NCI-H82 treated with DMSO at 0.1 percent for 48 hours (cell line): ENCODE measurements around the gene ATG2B.

Source experiments
- DNase-seq: peaks from one replicate; lab custom pipeline; 2025; ENCODE audit not compliant: unreplicated experiment; lab: John Stamatoyannopoulos, UW

Gene ATG2B

GRCh38 chr14:96316087-96316486 is 47.1 kb downstream of the ATG2B start:
- DNase-seq: no peak

- no peak for DNase-seq
These were observed 52.2 kb downstream of the ATG2B start for GRCh38 chr14:96310906-96311305.

- DNase-seq: no peak
These were observed 53.2 kb downstream of the ATG2B start for GRCh38 chr14:96309896-96310330.

DNA sequence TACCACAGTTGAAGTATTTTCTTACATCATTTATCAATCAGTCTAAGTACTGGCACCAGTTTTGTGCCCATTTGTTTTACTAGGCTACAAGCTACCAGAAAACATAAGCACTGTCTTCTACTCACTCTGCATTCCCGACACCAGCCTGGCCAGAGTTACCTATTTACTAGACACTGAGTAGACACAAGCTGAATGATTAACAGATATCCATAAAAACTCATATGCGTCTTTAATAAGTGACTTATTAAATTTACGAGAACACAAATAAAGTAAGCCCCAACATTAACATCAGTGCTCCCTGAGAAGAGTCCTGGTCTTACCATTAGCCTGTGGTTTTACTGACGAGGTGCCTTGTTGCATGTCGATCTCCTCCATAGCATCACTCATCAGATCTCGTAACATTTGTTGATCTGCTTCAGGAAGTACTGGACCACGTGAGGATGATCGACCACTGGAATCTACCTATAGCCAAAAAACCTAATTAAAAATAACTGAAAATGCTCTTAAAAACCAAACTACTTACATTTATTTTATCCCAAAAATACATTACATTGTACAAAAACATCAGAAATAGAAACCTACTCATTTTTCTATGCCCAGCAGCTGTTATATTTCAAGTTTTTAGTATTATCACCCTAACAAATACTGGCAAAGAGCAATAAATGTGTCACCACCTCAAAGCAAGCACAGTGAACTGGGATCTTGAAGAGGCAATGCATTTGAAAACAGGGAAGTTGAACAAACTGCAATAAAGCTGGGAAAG is 53.8 kb downstream of the ATG2B start:
- no peak for DNase-seq

- no peak for DNase-seq
These were observed 55.7 kb downstream of the ATG2B start for GRCh38 chr14:96307434-96307833.

- no peak for DNase-seq
These were observed 58.2 kb downstream of the ATG2B start for GRCh38 chr14:96304956-96305355.

DNA sequence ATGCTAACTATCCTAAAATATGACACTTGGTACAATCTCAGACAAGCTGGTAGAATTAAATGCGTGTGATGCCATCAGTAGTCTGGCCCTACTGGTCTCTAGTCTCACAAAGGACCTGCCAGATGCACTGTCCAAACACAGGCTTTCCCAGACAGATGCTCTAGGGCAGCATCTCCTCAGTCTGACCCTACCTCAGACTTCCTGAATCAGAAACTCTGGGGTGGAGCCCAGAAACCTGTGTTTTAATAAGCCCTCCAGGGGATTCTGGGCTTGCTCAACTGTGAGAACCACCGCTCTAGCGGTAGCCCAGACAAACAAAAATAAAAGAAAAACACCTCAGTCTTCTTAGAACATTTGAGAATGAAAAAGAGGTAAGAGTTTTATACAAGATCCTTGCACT is 59.2 kb downstream of the ATG2B start:
- no peak for DNase-seq

GRCh38 chr14:96299441-96299840 is 63.7 kb downstream of the ATG2B start:
- DNase-seq: no peak

DNA sequence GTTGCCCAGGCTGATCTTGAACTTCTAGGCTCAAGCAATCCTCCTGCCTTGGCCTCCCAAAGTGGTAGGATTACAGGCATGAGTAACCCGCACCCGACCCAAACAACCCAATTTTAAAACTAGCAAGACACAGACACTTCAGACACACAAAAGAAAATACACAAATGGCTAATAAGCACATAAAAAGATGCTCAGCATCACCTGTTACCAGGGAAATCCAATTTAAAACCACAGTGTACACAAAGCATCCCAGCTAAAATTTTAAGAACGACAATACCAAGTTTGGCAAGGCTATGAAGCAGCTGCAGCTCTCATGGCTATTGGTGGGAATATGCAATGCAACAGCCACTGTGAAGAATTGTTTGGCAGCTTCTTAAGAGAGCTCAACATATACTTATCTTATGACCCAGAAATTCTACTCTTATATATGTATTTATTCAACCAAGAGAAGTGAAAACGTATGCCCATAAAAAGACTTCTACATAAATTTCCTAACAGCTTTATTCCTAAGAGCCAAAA is 65.1 kb downstream of the ATG2B start:
- no peak for DNase-seq

DNA sequence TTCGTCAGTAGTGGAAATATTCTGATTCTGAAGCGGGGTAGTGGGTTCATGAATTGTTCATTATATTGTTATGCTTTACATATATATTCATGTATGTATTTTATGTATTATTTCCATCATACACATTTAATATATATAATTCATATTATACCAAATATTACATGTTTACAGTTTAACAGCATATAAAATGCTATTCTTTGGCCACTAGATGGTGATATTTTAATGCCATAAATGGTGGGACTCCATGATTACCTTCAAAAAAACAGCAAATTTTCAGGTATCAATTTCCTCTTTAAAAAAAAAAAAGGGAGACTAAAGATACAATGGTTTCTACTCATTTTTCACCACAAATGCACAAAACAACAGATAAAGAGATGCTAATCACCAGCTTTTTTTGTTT is 66.1 kb downstream of the ATG2B start:
- DNase-seq: no peak

- DNase-seq: no peak
These were observed 68.9 kb downstream of the ATG2B start for GRCh38 chr14:96294246-96294645.

DNA sequence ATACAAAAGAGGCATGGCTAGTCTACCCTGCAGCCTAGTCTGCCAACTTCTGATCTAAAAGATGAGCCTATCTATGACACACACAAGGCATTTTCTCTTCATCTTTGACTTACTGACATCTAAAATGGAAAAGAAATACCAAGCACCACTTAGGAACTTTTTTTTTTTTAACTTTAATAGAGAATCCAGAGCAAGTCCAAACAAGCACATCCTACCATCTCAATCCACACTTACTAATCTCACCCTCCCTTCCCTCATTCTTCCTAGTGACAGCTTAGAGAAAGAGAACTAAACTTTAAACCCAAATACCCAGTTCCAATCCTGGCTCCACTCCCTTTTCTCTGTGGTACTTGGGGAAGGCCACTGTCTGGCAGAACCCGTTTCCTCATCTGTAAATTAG is 75.3 kb downstream of the ATG2B start:
- DNase-seq: no peak

DNA sequence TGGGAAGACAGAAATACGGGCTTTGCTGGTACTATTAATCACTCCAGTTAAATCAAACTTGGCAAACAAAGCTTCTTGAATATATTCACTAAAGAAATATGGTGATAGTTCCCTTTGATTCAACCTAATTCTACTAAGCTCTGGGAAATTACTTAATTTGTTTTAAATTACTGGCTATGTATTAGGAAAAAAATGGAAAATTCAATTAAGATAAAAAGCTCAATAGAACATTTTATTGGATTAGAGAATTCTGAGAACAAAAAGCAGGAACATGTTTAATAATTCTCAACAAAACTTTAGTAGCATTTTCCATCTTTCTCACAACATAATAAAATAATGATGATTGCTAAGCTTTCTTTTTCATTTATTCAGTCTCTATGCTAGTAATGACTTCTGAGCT is 76.9 kb downstream of the ATG2B start:
- no peak for DNase-seq

DNA sequence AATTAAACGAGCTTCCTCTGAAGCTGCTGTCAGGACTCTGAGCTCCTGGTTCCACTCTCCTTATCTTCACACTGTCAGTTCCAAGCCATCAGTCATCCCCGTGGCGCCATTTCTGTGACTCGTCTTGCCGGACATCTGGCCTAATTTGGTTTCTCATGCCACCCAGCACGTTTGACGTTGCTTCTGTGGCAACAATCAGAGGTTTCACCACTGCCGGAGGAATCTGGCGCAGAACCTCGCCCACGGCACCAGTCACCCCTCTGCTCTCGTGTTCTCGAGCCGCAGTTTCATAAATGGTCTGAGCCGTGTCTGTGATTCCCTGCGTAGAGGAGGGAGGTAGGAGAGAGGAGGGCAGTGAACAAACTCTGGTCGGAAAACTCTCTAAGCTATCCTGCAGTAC is 77.5 kb downstream of the ATG2B start:
- DNase-seq: no peak

DNA sequence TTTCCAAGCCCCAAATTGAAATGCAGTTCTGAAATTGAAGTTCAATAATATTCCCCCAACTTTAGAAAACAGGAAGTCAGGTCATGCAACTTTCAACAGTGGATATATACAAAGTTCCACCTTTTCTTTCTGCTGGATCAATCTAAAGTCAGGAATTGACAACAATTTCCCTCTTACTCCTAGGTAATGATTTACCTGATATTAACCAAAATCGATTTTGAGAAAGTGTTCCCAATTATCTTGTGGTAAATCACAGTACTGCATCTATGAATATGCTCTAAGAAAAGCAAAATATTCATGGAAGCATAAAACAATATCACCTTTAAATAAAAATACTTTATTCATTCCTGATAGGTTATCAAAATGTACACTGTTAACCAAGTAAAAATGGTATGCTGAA is 78.7 kb downstream of the ATG2B start:
- DNase-seq: no peak

- DNase-seq: no peak
These were observed 79.1 kb downstream of the ATG2B start for GRCh38 chr14:96284008-96284407.

- no peak for DNase-seq
These were observed 81.7 kb downstream of the ATG2B start for GRCh38 chr14:96281486-96281885.

- no peak for DNase-seq
These were observed 83.0 kb downstream of the ATG2B start for GRCh38 chr14:96280104-96280503.

DNA sequence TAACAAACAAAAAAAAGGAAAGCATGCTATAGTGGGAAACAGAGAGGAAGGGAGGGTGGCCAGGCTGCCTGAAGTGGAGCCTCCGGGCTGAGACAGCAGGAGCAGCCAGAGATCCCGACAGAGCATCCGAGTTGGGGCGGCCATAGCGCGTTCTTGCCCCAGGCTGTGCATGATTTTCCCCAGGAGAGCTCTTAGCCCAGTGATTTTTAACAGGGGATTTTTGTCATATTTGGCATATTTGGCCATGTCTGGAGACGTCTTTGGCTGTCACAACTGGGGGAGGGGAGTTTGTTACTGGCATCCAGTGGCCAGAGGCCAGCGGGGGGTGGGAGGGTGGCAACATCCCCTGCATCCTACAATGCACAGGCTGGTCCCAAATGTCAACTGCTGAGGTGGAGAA is 83.6 kb downstream of the ATG2B start:
- DNase-seq: no peak

GRCh38 chr14:96277890-96278289 is 85.3 kb downstream of the ATG2B start:
- DNase-seq: no peak

- peak; percentile 4 for DNase-seq
These were observed 87.7 kb downstream of the ATG2B start for GRCh38 chr14:96275177-96276112.

DNA sequence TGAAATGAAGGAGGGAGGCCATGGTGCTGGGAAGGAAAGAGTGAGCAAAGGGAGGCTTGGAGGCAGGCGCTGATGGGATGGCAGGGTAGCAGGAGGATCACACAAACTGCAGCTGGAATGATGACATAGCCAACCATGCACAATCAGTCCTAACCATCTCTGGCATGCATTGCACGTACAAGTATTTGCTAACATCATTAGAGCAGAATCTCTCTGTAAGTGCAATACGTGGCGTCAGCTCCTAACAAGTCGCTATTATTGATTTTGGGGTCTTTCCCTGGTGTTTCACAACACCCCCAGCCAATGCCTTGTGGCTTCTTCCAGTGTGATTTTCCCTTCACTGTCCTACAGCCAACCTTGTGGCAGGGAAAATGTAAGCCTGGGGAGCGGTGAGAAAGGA is 88.6 kb downstream of the ATG2B start:
- DNase-seq: no peak
